ENCODE measurements around the gene PLXNA3. TPM values are rescaled to one million over a fixed set of nuclear protein-coding genes. Genes with fewer than 3 reads are reported as not detected.

PLXNA3 gene
- total RNA-seq, 1 experiment from 2014 or later: 89.3 TPM

DNA sequence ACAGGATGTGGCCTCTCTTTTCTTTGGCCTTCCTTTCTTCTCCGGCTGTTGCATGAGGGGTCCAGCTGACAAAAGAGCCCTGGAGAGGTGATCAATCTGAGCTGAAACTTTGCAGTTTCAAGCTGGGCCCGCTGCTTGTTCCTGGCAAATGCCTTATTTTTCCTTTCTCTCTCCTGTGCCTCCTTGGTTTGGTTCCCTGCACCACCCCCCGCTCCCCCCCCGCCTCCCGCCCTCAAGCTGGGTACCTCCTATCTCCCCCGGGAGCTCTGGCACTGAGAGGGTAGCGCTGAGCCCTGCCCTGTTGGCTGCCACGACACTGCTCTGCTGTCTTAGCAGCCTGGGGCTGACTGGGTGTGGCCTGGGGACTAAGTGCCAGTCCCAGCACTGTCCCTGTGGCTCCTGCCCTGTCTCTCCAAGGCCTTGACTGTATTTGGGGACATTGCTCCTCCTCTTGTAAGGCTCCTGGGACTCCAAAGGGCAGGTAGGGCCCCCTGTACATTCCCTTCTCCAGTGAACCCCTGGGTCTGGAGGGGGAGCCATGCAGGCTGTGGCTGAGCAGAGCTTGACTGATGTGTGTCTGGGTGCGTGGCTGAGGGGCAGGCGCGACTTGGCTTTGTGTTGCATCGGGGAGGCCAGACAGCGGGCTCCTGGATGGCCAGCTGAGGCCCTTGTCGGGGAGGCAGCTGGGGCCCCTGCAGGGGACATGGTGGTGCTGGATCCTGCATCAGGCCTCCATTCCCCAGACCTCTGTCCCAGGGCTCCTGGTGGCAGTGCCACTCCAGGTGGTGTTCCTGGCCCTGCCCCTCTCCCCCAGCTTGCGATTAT, 1.1 kb downstream of the PLXNA3 start:
- H3K27ac ChIP-seq (ENCODE audit: low read depth, low read length): peak overlapping the region; percentile 80; the same call in 1 of the 2 replicates

More for the DNA sequence above, 1.1 kb downstream of the PLXNA3 start:
- Histone ChIP-seq H3K27me3 (ENCODE audit: insufficient read depth, low read length) (no peaks in the 10 kb centered on the region), H4K20me1 (ENCODE audit: insufficient read depth) (no peaks in the 10 kb centered on the region), H3K79me2 (ENCODE audit: insufficient read depth, low read length) (peaks cover 24% of the 10 kb centered on the region), H3K9ac (ENCODE audit: low read length) (peak overlapping the region; percentile 66), H2AFZ (ENCODE audit: low read depth, low read length, poor library complexity, severe bottlenecking) (no peak overlapping the region), H3K4me3 (replicated peaks in 1 of 2; ENCODE audit: low read depth in 1 of 2, low read length in 2 of 2) (peak overlapping the region; percentile 66 to 68), H3K9me2 (ENCODE audit: insufficient read depth) (no peaks in the 10 kb centered on the region), H3K36me3 (ENCODE audit: control insufficient read depth in 1 of 2, insufficient read depth in 2 of 2, low read length in 2 of 2) (peaks cover 0 to 2% of the 10 kb centered on the region in 2 experiments; a peak in 1 of 4 replicates), H3K4me1 (ENCODE audit: control insufficient read depth in 1 of 2, insufficient read depth in 2 of 2, low read length in 2 of 2) (peaks cover 7 to 12% of the 10 kb centered on the region in 2 experiments; a peak in 1 of 4 replicates), H3K4me2 (ENCODE audit: low read length) (peak overlapping the region; percentile 75), H3K9me3 (ENCODE audit: control insufficient read depth in 1 of 2, insufficient read depth in 1 of 2, low read depth in 1 of 2, low read length in 2 of 2) (no peaks in the 10 kb centered on the region)
- TF ChIP-seq YY1 (IDR thresholded peaks at IDR 0.05; ENCODE audit: extremely low read depth, insufficient replicate concordance, low read depth, low read length) (no peak), EZH2phosphoT487 (IDR thresholded peaks at IDR 0.05; ENCODE audit: borderline replicate concordance) (no peak), FOSL1 (IDR thresholded peaks at IDR 0.05; ENCODE audit: low read depth) (no peak), CEBPB (IDR thresholded peaks at IDR 0.05; ENCODE audit: low read depth) (no peak), EZH2 (IDR thresholded peaks at IDR 0.05) (no peak), EGR1 (IDR thresholded peaks at IDR 0.05; ENCODE audit: low read depth) (no peak), POLR2AphosphoS5 (IDR thresholded peaks at IDR 0.05; ENCODE audit: low read depth, low read length) (no peak), TCF7L2 (IDR thresholded peaks at IDR 0.05; ENCODE audit: borderline replicate concordance, extremely low read depth, insufficient read depth, insufficient read length) (no peak), JUND (IDR thresholded peaks at IDR 0.05) (no peak), ELF1 (IDR thresholded peaks at IDR 0.05; ENCODE audit: borderline replicate concordance, low read depth) (no peak)
- TF ChIP-seq, protein P1, sequence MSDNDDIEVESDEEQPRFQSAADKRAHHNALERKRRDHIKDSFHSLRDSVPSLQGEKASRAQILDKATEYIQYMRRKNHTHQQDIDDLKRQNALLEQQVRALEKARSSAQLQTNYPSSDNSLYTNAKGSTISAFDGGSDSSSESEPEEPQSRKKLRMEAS (IDR thresholded peaks at IDR 0.05): no peak
- TF ChIP-seq, protein P2, sequence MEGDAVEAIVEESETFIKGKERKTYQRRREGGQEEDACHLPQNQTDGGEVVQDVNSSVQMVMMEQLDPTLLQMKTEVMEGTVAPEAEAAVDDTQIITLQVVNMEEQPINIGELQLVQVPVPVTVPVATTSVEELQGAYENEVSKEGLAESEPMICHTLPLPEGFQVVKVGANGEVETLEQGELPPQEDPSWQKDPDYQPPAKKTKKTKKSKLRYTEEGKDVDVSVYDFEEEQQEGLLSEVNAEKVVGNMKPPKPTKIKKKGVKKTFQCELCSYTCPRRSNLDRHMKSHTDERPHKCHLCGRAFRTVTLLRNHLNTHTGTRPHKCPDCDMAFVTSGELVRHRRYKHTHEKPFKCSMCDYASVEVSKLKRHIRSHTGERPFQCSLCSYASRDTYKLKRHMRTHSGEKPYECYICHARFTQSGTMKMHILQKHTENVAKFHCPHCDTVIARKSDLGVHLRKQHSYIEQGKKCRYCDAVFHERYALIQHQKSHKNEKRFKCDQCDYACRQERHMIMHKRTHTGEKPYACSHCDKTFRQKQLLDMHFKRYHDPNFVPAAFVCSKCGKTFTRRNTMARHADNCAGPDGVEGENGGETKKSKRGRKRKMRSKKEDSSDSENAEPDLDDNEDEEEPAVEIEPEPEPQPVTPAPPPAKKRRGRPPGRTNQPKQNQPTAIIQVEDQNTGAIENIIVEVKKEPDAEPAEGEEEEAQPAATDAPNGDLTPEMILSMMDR (IDR thresholded peaks at IDR 0.05 in 2 of 3, conservative IDR thresholded peaks at IDR 0.05 in 1 of 3; ENCODE audit: borderline replicate concordance in 1 of 3, insufficient read depth in 1 of 3, low read depth in 2 of 3, low read length in 2 of 3): no peak
- DNase-seq (ENCODE audit: low read depth, low spot score) (no peak), ATAC-seq (peak; percentile 69)
- POLR2A ChIA-PET: interaction anchor here (0.8 to 1.0 kb wide), 2 partner anchors 61 to 88 kb away, joined by 3 read pairs; partner anchors contain the start of gene RPL10
- intact Hi-C loops (cut with micrococcal nuclease): no loop called here
- no TSS peak for BruUV-seq (replicated peaks)
- CTCF ChIA-PET: no interaction called here
- RAD21 ChIA-PET (ENCODE audit: low non-redundant PET in 1 of 2, low total read pairs in 2 of 2, uncharacterized antibody in 2 of 2, unreplicated experiment in 2 of 2): no interaction called here
